Peyer's patch (tissue), 4 donors: ENCODE measurements around the gene CADM1.

ENCODE experiments used
- CTCF ChIP-seq, 6 experiments: fragments of 450-650 bp in 4 of 6; fragments of 200-600 bp in 2 of 6; sonication (generic) in 1 of 6; IDR thresholded peaks; one replicate each; pipeline ENCODE4 v1.5.1; 2017 to 2019; ENCODE audit warnings: antibody characterized with exemption in 6 of 6, mild to moderate bottlenecking in 3 of 6, moderate library complexity in 1 of 6
- POLR2A ChIP-seq, 2 donors: fragments of 450-650 bp; IDR thresholded peaks; one replicate each; pipeline ENCODE4 v1.5.1; 2017; ENCODE audit warnings: antibody characterized with exemption in 2 of 2, mild to moderate bottlenecking in 2 of 2, moderate library complexity in 2 of 2

GRCh38 chr11:115202074-115202473 is 302.1 kb downstream of the CADM1 start:
- TF ChIP-seq CTCF (IDR thresholded peaks at IDR 0.05) (no peak), POLR2A (IDR thresholded peaks at IDR 0.05) (no peak)
